GM12878 (cell line): ENCODE results near the gene GALNT18.

ENCODE experiments used
- ATF3 ChIP-seq: IDR thresholded peaks from 2 replicates; pipeline ENCODE4 v1.6.1; 2011; ENCODE audit warnings: low read depth, mild to moderate bottlenecking, low read length, moderate library complexity, borderline replicate concordance; ENCODE audit errors: extremely low read depth
- CEBPB ChIP-seq, 2 experiments: fragments of 150-350 bp in 1 of 2; IDR thresholded peaks; 2 replicates each; pipeline ENCODE4 v1.6.1; 2012 to 2014; ENCODE audit warnings: low read depth in 2 of 2, low read length in 2 of 2, borderline replicate concordance in 1 of 2, inconsistent platforms in 1 of 2
- CTCF ChIP-seq, 3 experiments: IDR thresholded peaks in 2 of 3; conservative IDR thresholded peaks in 1 of 3; 2 replicates each; pipeline ENCODE4 v1.5.1; 2011; ENCODE audit warnings: low read depth in 3 of 3, low read length in 3 of 3, mild to moderate bottlenecking in 3 of 3, control low read depth in 2 of 3, moderate library complexity in 2 of 3, inconsistent platforms in 1 of 3, mixed read lengths in 1 of 3; ENCODE audit not compliant: control insufficient read depth in 2 of 3, insufficient read depth in 1 of 3; ENCODE audit errors: extremely low read depth in 1 of 3
- EED ChIP-seq: sonication (generic); IDR thresholded peaks from 2 replicates; pipeline ENCODE4 v1.6.1; 2016; ENCODE audit warnings: antibody characterized with exemption, low read depth
- EP300 ChIP-seq, 2 experiments: fragments of 150-350 bp in 1 of 2; IDR thresholded peaks; 2 replicates each; pipeline ENCODE4 v1.6.1; 2011 to 2012; ENCODE audit warnings: low read depth in 2 of 2, low read length in 2 of 2, borderline replicate concordance in 1 of 2, improper control_type of control experiment in 1 of 2, inconsistent platforms in 1 of 2; ENCODE audit not compliant: control insufficient read depth in 1 of 2
- EZH2 ChIP-seq: IDR thresholded peaks from 2 replicates; pipeline ENCODE4 v1.6.1; 2012; ENCODE audit warnings: low read depth, mild to moderate bottlenecking, control low read depth, inconsistent platforms, low read length, borderline replicate concordance; ENCODE audit not compliant: control insufficient read depth
- NR2C1 ChIP-seq: fragments of 450-650 bp; IDR thresholded peaks from 2 replicates; pipeline ENCODE4 v1.6.1; 2017; ENCODE audit warnings: antibody characterized with exemption, mild to moderate bottlenecking, moderate library complexity
- POLR2A ChIP-seq: IDR thresholded peaks from 2 replicates; pipeline ENCODE4 v1.6.1; 2011; ENCODE audit warnings: low read depth, mild to moderate bottlenecking, low read length
- POLR2AphosphoS5 ChIP-seq: IDR thresholded peaks from 2 replicates; pipeline ENCODE4 v1.6.1; 2011; ENCODE audit warnings: mild to moderate bottlenecking, low read length, inconsistent platforms
- SIN3A ChIP-seq: IDR thresholded peaks from 2 replicates; pipeline ENCODE4 v1.6.1; 2012; ENCODE audit warnings: low read depth, low read length, improper control_type of control experiment
- TARDBP ChIP-seq: IDR thresholded peaks from 2 replicates; pipeline ENCODE4 v1.6.1; 2016; ENCODE audit warnings: borderline replicate concordance
- YY1 ChIP-seq: IDR thresholded peaks from 2 replicates; pipeline ENCODE4 v1.6.1; 2011; ENCODE audit warnings: low read depth, mild to moderate bottlenecking, low read length

- no peak for TF ChIP-seq EZH2
- TF ChIP-seq CTCF (IDR thresholded peaks at IDR 0.05 in 2 of 3, conservative IDR thresholded peaks at IDR 0.05 in 1 of 3; ENCODE audit: control insufficient read depth in 2 of 3, extremely low read depth in 1 of 3, insufficient read depth in 1 of 3, low read depth in 3 of 3, low read length in 3 of 3): no peak
- TF ChIP-seq ATF3: no peak
- no peak for TF ChIP-seq POLR2AphosphoS5
- TF ChIP-seq POLR2A: no peak
- no peak for TF ChIP-seq YY1
- no peak for TF ChIP-seq TARDBP
- no peak for TF ChIP-seq EP300 (IDR thresholded peaks at IDR 0.05; ENCODE audit: borderline replicate concordance in 1 of 2, control insufficient read depth in 1 of 2, low read depth in 2 of 2, low read length in 2 of 2)
- no peak for TF ChIP-seq EED
- no peak for TF ChIP-seq SIN3A
- TF ChIP-seq NR2C1: no peak
- no peak for TF ChIP-seq CEBPB (IDR thresholded peaks at IDR 0.05; ENCODE audit: borderline replicate concordance in 1 of 2, low read depth in 2 of 2, low read length in 2 of 2)
Observed at GRCh38 chr11:11311169-11311568, 310.6 kb downstream of the GALNT18 start.
